Common myeloid progenitor, CD34-positive (primary cell): ENCODE measurements around the gene ITPK1.

Source experiments
- CTCF ChIA-PET: fragments of 350-600 bp; sonication (Branson Sonifier 250); formaldehyde crosslinking; loops from one replicate; lab custom pipeline; 2021; ENCODE audit warnings: antibody characterized with exemption; lab: Charles Lee
- POLR2A ChIA-PET: fragments of 350-600 bp; sonication (Branson Sonifier 250); formaldehyde crosslinking; loops from one replicate; lab custom pipeline; 2021; ENCODE audit warnings: antibody characterized with exemption; lab: Charles Lee
- DNase-seq, 3 donors: peaks; one replicate each; pipeline versions ENCODE4 v3.0.0 to v3.0.0-alpha.2; 2013
- H3K27ac ChIP-seq, 2 experiments: 1 replicate in 1 of 2; 2 replicates in 1 of 2; pipeline ENCODE4 v1.7.0; 2013; ENCODE audit warnings: inconsistent platforms in 2 of 2, low read length in 2 of 2, mild to moderate bottlenecking in 2 of 2, low read depth in 1 of 2, moderate library complexity in 1 of 2; ENCODE audit not compliant: severe bottlenecking in 2 of 2, insufficient read depth in 1 of 2, poor library complexity in 1 of 2
- H3K27me3 ChIP-seq, 5 experiments: replicated peaks in 2 of 5; 1 replicate in 3 of 5; 2 replicates in 2 of 5; pipeline versions ENCODE4 v1.6.1 to v1.7.0; 2013; ENCODE audit warnings: low read length in 4 of 5, mild to moderate bottlenecking in 2 of 5, moderate library complexity in 2 of 5, inconsistent platforms in 1 of 5; ENCODE audit not compliant: insufficient read depth in 5 of 5, control insufficient read depth in 4 of 5
- H3K36me3 ChIP-seq, 4 experiments: 1 replicate in 2 of 4; 2 replicates in 2 of 4; pipeline versions ENCODE4 v1.6.1 to v1.7.0; 2013; ENCODE audit warnings: low read length in 3 of 4, control low read depth in 1 of 4, mild to moderate bottlenecking in 1 of 4; ENCODE audit not compliant: control insufficient read depth in 4 of 4, insufficient read depth in 4 of 4
- H3K4me1 ChIP-seq, 4 experiments: 1 replicate in 3 of 4; 2 replicates in 1 of 4; pipeline versions ENCODE4 v1.6.1 to v1.7.1; 2013; ENCODE audit warnings: low read length in 3 of 4, mild to moderate bottlenecking in 3 of 4, control low read depth in 1 of 4, inconsistent platforms in 1 of 4, moderate library complexity in 1 of 4; ENCODE audit not compliant: control insufficient read depth in 4 of 4, insufficient read depth in 4 of 4; ENCODE audit errors: control extremely low read depth in 1 of 4
- H3K4me3 ChIP-seq, 7 experiments: 1 replicate in 4 of 7; 2 replicates in 3 of 7; pipeline versions ENCODE4 v1.5.1 to v1.7.0; 2013; ENCODE audit warnings: mild to moderate bottlenecking in 7 of 7, low read length in 6 of 7, moderate library complexity in 6 of 7, inconsistent platforms in 2 of 7, low read depth in 2 of 7, control low read depth in 1 of 7; ENCODE audit not compliant: insufficient read depth in 4 of 7, control insufficient read depth in 1 of 7; ENCODE audit errors: extremely low read depth in 1 of 7
- H3K9me3 ChIP-seq, 5 experiments: 1 replicate in 4 of 5; 2 replicates in 1 of 5; pipeline versions ENCODE4 v1.6.1 to v1.7.1; 2013; ENCODE audit warnings: low read length in 4 of 5, mild to moderate bottlenecking in 2 of 5, inconsistent platforms in 1 of 5, low read depth in 1 of 5, moderate library complexity in 1 of 5; ENCODE audit not compliant: control insufficient read depth in 4 of 5, insufficient read depth in 2 of 5; ENCODE audit errors: control extremely low read depth in 1 of 5
- WGBS: methylation state at CpG from one replicate; pipeline ENCODE4 v1.1.5; 2013; ENCODE audit not compliant: insufficient coverage; 5-methylcytosine and 5-hydroxymethylcytosine counted together

The ITPK1 gene

DNA sequence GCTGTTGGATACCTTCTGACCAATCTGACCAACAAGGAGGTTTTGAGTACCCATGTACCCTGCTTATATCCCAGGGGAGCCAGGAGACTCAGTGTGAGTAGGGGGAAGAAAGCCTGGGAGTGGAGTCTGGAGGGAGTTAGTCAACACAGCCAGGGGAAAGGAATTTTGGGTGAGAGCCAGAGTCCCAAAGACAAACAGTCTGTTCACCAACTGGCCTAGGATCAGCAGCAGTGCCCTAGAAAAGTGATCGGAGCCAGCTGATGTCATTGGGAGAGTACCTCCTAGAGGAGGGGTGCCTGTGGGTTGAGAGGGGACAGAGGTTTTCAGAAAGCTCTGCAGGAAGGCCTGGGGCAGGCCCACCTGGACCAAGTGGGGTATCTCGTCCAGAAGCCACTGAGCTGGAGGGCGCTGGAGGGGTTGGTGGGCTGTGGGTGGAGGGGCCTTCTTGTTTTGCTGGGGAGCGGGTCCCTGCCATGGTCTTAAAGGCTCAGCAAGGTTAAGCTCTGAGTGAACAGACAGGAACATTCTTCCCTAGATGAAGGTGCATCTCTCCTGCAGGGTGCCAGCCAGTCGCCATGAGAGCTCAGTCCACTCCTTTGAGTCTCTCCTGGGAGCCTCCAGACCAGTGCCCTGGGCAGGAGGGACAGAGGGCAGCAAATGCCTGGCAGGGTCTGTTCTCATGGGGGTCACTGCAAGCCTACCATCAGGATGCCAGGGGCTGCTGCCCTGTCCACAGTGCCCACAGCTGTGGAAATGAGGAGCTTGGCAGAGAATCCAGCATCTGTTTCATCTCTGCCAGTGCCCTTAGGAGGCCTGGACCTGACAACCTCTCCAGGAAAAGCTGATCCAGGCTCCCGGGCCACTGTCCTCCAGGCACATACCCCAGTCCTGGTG is 129.2 kb downstream of the ITPK1 start:
- H3K27ac ChIP-seq: no peak overlapping the region
- H3K9me3 ChIP-seq: peaks cover 0 to 12% (median 0%) of the 10 kb centered on the region in 5 experiments
- POLR2A ChIA-PET: no interaction called here
- no peaks in the 10 kb centered on the region for H3K27me3 ChIP-seq
- H3K36me3 ChIP-seq: peaks cover 2 to 24% (median 13%) of the 10 kb centered on the region in 4 experiments
- no peak overlapping the region for H3K4me3 ChIP-seq
- CTCF ChIA-PET: interaction anchor here (1.0 to 1.4 kb wide), 2 partner anchors 19 to 145 kb away, joined by 3 to 5 read pairs; no protein-coding TSS in a partner anchor
- 98% methylated on average over 6 of the region's 6 CpGs for WGBS
- no peak for DNase-seq
- H3K4me1 ChIP-seq: no peaks in the 10 kb centered on the region

DNA sequence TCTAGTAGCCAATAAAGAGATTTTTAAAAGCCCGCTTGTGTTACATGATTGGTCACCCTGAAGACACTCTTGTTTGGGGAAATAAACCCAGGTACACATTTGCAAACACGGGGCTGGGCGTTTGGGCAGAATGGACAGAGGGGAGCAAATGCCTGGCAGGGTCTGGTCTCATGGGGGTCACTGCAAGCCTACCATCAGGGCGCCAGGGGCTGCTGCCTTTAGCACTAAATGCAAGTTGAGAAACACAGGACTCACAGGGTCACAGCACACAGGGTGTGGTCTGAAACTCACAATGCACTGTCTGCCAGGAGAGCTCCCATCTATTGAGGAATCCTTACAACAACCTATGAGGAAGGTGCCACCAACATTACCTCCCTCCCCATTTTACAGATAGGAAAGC is 130.2 kb downstream of the ITPK1 start:
- no peak overlapping the region for H3K4me3 ChIP-seq
- CTCF ChIA-PET: interaction anchor here (1.2 kb wide), 1 partner anchor 33 kb away, joined by 3 read pairs; no protein-coding TSS in a partner anchor
- H3K9me3 ChIP-seq: peaks cover 0 to 19% (median 0%) of the 10 kb centered on the region in 5 experiments
- 96% methylated on average over 4 of the region's 4 CpGs for WGBS
- DNase-seq: no peak
- no peak overlapping the region for H3K27ac ChIP-seq
- H3K36me3 ChIP-seq: peaks cover 2 to 27% (median 11%) of the 10 kb centered on the region in 4 experiments
- no peaks in the 10 kb centered on the region for H3K27me3 ChIP-seq
- POLR2A ChIA-PET: interaction anchor here (0.6 kb wide), 1 partner anchor 184 kb away, joined by 3 read pairs; no protein-coding TSS in a partner anchor
- H3K4me1 ChIP-seq: no peaks in the 10 kb centered on the region

DNA sequence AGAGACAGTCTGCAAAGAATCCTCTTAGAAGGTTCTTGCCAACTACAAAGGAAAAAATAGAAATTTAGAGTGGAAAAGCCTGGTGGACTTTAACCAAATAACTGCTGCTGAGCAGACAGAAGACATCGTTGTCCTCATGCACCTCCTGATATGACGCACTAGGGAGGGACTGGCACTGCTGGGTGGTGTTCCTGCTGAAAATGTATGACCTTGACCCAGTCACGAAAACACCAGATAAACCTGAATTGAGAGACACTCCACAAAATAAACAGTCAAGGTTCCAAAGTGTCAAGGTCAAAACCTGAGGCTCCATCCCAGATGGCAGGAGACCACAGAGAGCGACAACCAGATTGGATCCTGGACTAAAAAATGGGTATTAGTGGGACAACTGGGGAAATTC is 130.8 kb downstream of the ITPK1 start:
- ChIA-PET CTCF (interaction anchor here (1.2 kb wide), 1 partner anchor 32 kb away, joined by 3 read pairs; no protein-coding TSS in a partner anchor), POLR2A (no interaction called here)
- no peaks in the 10 kb centered on the region for H3K27me3 ChIP-seq
- no peak for DNase-seq
- no peaks in the 10 kb centered on the region for H3K4me1 ChIP-seq
- no peak overlapping the region for H3K4me3 ChIP-seq
- H3K9me3 ChIP-seq: peaks cover 0 to 25% (median 6%) of the 10 kb centered on the region in 5 experiments
- WGBS: 98% methylated on average over 4 of the region's 4 CpGs
- H3K27ac ChIP-seq: no peak overlapping the region
- H3K36me3 ChIP-seq: peaks cover 2 to 29% (median 12%) of the 10 kb centered on the region in 4 experiments

DNA sequence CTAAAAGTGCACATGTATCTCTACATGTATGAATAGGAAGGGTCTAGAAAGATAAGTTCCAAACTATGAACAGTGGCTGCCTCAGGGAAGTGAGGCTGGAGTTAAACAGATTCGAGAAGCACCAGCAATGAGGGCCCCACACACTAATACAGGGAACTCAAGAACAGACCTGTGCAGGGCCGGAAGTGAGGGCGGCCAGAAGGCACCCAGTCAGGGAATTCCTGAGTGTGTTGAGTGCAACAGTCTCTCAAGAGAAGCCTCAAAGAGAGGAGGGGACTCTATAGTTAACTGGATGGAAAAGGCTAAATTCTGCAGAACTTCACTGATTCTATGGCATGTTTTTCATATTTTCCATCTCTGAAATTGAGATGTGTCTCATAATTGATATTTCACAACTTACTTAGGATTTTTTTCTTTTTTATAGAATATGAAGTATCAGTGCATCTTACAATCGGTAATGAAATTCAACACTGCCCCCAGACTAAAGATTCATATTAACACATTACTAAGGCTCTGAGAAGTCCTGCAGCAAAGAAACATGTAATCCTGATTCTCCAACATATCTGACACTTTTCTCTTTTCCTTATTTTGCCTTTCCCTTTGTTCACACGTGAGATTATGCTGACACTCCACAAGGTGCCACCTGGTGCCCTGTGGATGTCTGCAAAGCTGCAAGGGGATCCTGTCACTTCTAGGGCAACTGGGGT is 131.5 kb downstream of the ITPK1 start:
- DNase-seq: no peak
- Histone ChIP-seq H3K27ac (no peak overlapping the region), H3K4me1 (no peaks in the 10 kb centered on the region), H3K36me3 (peaks cover 2 to 26% (median 13%) of the 10 kb centered on the region in 4 experiments), H3K9me3 (peaks cover 0 to 30% (median 12%) of the 10 kb centered on the region in 5 experiments), H3K27me3 (no peaks in the 10 kb centered on the region), H3K4me3 (no peak overlapping the region)
- POLR2A ChIA-PET: no interaction called here
- CTCF ChIA-PET: interaction anchor here (1.2 kb wide), 1 partner anchor 32 kb away, joined by 3 read pairs; no protein-coding TSS in a partner anchor
- WGBS: 88% methylated on average over 5 of the region's 5 CpGs

DNA sequence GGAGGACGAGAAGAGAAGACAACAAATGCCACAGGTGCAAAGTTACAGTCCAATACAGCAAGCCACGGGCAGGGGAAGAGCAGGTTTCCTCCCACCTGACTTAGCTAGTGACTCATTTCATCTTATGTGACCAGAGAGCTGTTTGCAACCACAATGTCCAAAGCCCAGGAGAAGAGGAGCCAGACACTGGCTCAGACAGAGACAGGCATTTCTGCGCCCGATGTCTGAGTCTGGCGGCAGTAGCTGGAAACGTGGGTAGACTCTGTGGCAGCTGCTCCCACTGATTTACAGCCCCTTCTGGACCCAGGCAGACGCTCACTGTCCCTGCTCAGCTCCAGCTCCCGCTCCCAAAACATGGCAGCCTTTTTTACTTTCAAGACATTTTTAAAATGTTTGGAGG is 132.8 kb downstream of the ITPK1 start:
- Histone ChIP-seq H3K36me3 (peaks cover 2 to 26% (median 20%) of the 10 kb centered on the region in 4 experiments), H3K27me3 (no peaks in the 10 kb centered on the region), H3K27ac (no peak overlapping the region), H3K4me1 (no peaks in the 10 kb centered on the region), H3K4me3 (no peak overlapping the region), H3K9me3 (peaks cover 0 to 41% (median 23%) of the 10 kb centered on the region in 5 experiments)
- DNase-seq: no peak
- CTCF ChIA-PET: interaction anchor here (1.2 kb wide), 1 partner anchor 9 kb away, joined by 3 read pairs; no protein-coding TSS in a partner anchor
- POLR2A ChIA-PET: no interaction called here
- WGBS: 95% methylated on average over 8 of the region's 8 CpGs

DNA sequence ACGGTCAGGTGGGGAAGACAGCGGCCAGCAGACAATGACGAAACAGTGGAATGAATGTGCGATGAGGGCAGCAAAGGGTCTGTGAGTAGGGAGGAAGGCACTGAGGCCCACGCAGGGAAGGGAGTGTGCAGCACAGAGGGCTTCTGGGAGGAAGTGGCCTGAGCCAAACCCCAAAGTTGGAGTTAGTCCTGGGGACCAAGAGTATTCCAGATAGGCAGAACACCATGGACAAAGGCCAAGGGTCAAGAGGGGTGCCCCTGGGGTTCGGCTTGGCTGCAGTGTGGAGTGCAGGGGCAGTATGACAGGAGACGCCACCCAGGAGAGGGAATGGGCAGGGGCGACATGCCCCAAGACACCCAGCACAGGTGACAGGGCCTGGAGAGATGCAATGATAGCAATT is 134.0 kb downstream of the ITPK1 start:
- H3K9me3 ChIP-seq: peaks cover 0 to 52% (median 35%) of the 10 kb centered on the region in 5 experiments
- WGBS: 99% methylated on average over 8 of the region's 8 CpGs
- CTCF ChIA-PET: interaction anchor here (0.8 to 1.2 kb wide), 2 partner anchors 10 to 179 kb away, joined by 3 read pairs; no protein-coding TSS in a partner anchor
- H3K27ac ChIP-seq: no peak overlapping the region
- POLR2A ChIA-PET: no interaction called here
- H3K36me3 ChIP-seq: peaks cover 2 to 35% (median 26%) of the 10 kb centered on the region in 4 experiments
- H3K27me3 ChIP-seq: no peaks in the 10 kb centered on the region
- no peaks in the 10 kb centered on the region for H3K4me1 ChIP-seq
- DNase-seq: no peak
- no peak overlapping the region for H3K4me3 ChIP-seq
